LoVo (cell line): ENCODE data around the gene TLR8.
A peak's percentile ranks its signal among the peaks of the same experiment; 100 is the strongest.
"Not testable (repeated sequence)": the region's sequence is repeated elsewhere in the genome, so short reads cannot be mapped to it uniquely, and the experiment has no call there.

ENCODE experiments used
- DNase-seq: peaks from one replicate; pipeline ENCODE4 v3.0.0-alpha.2; 2016; ENCODE audit warnings: low spot score

Gene TLR8

DNA sequence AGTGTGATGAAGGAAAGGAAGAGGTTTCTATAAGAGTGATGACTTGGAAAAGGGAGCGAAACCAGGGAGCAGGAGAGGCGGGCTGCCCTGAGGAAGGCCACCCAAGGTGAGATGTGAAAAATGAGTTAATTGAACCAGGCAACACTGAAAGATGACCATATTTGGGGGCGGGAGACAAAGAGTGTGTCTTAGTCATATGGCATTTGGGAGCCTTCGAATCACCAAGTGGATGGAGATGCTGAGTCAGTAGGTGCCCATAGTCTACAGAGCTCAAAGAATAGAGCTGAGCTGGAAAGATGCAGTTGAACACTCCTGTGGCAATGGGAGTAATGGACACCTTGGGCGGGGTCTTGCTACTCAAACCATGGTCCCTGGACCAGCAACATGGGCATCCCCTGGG, 8.3 kb upstream of the TLR8 start:
- no peak for DNase-seq

- DNase-seq = no peak
Observed at GRCh38 chrX:12899506-12899905, 6.9 kb upstream of the TLR8 start.

GRCh38 chrX:12901486-12901885, 4.9 kb upstream of the TLR8 start:
- peak; percentile 34 for DNase-seq

- DNase-seq = no peak
Observed at GRCh38 chrX:12903646-12904045, 2.8 kb upstream of the TLR8 start.

GRCh38 chrX:12910423-12911121, 4.2 kb downstream of the TLR8 start:
- no peak for DNase-seq

DNA sequence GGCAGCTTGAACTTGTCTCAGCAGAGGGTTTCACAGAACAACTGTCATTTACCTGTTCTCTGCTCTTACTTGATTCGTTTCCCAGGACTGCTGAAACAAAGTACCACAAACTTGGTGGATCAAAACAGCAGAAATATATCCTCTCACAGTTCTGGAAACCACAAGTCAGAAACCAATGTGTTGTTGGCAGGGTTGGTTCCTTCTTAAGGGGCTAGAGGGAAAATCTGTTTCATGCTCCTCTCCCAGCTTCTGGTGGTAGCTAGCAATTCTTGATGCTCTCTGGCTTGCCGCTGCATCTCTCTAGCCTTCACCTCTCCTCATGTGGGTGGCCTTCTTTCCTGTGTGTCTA, 4.7 kb downstream of the TLR8 start:
- DNase-seq = no peak

DNA sequence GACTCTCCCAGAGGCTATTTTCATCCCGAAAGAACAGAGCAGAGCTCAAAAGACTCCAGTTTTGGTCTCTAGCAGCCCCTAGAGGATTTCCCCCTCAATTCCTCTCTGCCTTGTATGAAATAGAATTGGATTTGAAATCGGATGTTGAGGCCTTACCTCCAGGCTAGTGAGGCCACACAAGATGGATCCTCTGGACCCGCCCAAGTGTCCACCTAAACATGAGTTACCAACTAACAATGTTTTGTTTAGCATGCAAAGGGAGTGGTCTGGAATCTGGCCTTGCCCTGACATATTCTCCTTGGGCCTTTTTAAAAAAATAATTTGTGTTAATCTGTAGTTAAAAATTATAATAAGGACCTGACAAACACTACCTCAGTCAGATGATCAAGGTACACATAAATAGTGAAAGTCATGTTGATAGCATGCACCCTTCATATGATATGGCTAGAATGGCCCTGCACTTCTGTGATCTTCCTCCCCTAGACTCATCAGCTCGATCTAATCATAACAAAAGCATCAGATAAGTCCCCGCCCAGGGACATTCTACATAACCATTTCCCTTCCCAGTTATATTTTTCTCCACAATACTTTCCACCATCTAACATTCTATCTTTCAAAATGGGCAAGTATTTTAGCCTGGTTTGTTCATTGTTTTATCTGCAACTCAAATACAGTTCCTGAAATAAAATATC, 6.5 kb downstream of the TLR8 start:
- no peak for DNase-seq

- no peak for DNase-seq
Observed at GRCh38 chrX:12917753-12918152, 11.3 kb downstream of the TLR8 start.

GRCh38 chrX:12919051-12919450, 12.6 kb downstream of the TLR8 start:
- DNase-seq = no peak

GRCh38 chrX:12919620-12920019, 13.2 kb downstream of the TLR8 start:
- no peak for DNase-seq

GRCh38 chrX:12920990-12921389, 14.6 kb downstream of the TLR8 start:
- no peak for DNase-seq

DNA sequence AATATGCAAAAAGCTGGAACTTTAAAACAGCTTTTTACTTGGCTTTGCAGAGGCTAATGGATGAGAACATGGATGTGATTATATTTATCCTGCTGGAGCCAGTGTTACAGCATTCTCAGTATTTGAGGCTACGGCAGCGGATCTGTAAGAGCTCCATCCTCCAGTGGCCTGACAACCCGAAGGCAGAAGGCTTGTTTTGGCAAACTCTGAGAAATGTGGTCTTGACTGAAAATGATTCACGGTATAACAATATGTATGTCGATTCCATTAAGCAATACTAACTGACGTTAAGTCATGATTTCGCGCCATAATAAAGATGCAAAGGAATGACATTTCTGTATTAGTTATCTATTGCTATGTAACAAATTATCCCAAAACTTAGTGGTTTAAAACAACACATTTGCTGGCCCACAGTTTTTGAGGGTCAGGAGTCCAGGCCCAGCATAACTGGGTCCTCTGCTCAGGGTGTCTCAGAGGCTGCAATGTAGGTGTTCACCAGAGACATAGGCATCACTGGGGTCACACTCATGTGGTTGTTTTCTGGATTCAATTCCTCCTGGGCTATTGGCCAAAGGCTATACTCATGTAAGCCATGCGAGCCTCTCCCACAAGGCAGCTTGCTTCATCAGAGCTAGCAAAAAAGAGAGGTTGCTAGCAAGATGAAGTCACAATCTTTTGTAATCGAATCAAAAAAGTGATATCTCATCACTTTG, 15.6 kb downstream of the TLR8 start:
- DNase-seq = no peak

- no peak for DNase-seq
Observed at GRCh38 chrX:12922599-12922919, 16.1 kb downstream of the TLR8 start.

DNA sequence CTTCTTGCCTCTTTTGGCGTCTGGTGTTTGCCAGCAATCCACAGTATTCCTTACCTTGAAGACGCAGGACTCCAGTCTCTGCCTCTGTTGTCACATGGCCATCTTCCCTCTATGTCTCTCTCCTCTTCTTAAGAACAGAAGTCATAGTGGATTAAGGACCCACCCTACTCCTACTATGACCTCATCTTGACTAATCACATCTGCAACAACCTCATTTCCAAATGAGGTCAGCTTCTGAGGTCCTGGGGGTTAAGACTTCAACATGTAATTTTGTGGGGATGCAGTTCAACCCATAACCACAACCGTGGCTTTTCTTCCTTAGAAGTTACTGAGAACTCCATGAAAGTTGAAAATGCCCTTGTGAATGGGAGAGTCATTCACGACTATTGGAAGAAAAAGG, 23.3 kb downstream of the TLR8 start:
- DNase-seq = no peak

- DNase-seq = no peak
Observed at GRCh38 chrX:12930150-12930549, 23.7 kb downstream of the TLR8 start.

GRCh38 chrX:12932244-12932643, 25.8 kb downstream of the TLR8 start:
- no peak for DNase-seq

GRCh38 chrX:12934850-12935249, 28.4 kb downstream of the TLR8 start:
- DNase-seq = no peak

GRCh38 chrX:12936947-12937346, 30.5 kb downstream of the TLR8 start:
- no peak for DNase-seq

- not testable (repeated sequence) for DNase-seq
Observed at GRCh38 chrX:12940471-12940870, 34.1 kb downstream of the TLR8 start.

DNA sequence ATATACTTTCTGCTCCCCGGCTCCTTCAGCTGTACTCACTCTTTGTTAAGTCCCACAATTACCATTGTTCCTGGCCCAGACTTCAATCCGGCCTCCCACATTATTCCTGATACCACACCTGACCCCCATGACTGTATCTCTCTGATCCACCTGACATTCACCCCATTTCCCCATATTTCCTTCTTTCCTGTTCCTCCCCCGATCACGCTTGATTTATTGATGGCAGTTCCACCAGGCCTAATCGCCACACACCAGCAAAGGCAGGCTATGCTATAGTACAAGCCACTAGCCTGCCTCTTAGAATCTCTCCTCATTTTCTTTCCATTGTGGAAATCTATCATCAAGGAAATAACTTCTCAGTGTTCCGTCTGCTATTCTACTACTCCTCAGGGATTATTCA, 37.2 kb downstream of the TLR8 start:
- not testable (repeated sequence) for DNase-seq

DNA sequence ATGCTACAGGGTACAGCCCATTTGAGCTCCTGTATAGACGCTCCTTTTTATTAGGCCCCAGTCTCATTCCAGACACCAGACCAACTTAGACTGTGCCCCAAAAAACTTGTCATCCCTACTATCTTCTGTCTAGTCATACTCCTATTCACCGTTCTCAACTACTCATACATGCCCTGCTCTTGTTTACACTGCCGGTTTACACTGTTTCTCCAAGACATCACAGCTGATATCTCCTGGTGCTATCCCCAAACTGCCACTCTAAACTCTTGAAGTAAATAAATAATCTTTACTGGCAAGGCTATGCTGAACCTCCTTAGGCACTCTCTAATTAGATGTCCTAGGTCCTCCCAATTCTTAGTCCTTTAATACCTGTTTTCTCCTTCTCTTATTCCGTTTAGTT, 38.0 kb downstream of the TLR8 start:
- not testable (repeated sequence) for DNase-seq

DNA sequence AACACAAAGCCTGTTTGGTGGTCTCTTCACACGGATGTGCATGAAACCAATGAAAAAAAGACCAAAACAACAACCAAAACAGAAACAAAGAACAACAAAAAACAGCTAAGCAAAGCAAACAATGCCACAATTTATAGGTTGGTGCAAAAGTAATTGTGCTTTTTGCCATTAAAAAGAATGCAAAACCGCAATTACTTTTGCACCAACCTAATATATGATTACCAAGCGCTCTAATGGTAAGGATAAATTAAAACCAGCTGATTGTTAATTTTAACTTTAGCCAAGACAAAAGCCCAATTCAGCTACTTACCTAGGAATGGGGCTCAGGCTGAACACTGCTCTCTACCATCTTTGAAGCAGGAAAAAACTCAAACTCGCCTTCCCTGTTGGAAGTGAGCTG, 39.1 kb downstream of the TLR8 start:
- no peak for DNase-seq

DNA sequence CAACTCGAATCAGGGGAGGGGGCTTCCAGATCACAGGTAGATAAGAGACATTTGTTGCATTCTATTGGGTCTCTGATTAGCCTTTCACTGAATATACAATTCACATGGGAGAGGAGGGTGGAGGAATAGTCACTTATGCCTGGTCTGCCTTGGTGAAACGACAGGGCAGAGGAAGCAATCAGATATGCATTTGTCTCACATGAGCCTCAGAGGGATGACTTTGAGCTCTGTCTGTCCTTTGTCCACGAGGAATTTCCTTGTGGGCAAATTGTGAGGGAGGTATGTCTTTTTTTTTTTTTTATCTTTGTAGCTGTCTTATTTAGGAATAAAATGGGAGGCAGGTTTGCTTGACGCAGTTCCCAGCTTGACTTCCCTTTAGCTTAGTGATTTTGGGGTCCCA, 40.0 kb downstream of the TLR8 start:
- DNase-seq = no peak
